CD4-positive, alpha-beta T cell treated with Interleukin-1 beta for 1 hour (primary cell): Measurements from ENCODE around the gene SAPCD1.

Source experiments
- DNase-seq, 2 donors: peaks; one replicate each; pipeline ENCODE4 v3.0.0-alpha.2; 2020 to 2022

The SAPCD1 gene

GRCh38 chr6:31762356-31762755 lies at the start of gene SAPCD1:
TSS of gene SAPCD1 (plus strand) at chr6:31762656. CDS start at chr6:31763055, 399 bp downstream.
- DNase-seq = no peak

GRCh38 chr6:31713465-31713864 lies 49.0 kb upstream of the SAPCD1 start:
- no peak for DNase-seq

- no peak for DNase-seq
Measured at GRCh38 chr6:31713991-31714684, 48.3 kb upstream of the SAPCD1 start.

DNA sequence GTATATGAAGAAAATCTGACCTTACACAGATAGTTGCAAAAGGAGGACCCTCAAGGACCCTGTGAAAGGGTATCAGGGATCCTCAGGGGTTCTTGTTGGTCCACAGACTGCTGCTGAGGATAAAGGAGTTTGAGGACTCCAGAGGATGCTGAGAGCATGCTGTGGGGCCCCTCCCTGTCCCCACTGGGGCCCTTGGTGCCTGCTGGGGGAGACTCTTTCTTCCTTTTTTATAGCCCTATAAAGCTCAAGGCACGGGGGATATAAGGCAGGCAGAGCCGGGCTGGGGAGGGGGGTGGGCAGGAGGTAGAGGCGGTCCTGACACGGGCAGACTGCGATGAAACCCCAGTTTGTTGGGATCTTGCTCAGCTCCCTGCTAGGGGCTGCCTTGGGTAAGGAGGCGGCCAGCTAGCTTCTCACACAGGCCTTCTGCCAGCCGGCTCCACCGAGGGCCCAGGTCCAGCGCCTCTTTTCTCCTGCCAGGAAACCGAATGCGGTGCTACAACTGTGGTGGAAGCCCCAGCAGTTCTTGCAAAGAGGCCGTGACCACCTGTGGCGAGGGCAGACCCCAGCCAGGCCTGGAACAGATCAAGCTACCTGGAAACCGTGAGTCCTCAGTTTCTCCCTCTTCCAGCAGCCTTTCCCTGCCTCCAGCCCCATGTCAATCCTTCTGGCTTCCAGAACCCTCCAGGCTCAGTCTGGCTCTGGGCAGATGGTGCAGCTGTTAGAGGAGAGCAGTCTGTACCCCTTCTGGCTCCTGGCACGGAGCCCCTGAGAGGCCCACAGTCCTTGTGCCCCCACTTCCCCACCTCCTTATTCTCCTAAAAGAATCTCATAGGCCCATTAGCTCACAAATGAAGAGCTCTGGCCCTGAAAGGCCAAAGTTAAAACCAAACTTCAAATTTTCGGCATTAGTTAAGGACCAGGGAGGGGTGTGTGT lies 47.2 kb upstream of the SAPCD1 start, which contains the start of gene LY6G6D:
LY6G6D (plus strand) TSS at position 327 of the 937 bp plus-strand sequence; CDS start at position 335, 8 bp downstream.
- no peak for DNase-seq

DNA sequence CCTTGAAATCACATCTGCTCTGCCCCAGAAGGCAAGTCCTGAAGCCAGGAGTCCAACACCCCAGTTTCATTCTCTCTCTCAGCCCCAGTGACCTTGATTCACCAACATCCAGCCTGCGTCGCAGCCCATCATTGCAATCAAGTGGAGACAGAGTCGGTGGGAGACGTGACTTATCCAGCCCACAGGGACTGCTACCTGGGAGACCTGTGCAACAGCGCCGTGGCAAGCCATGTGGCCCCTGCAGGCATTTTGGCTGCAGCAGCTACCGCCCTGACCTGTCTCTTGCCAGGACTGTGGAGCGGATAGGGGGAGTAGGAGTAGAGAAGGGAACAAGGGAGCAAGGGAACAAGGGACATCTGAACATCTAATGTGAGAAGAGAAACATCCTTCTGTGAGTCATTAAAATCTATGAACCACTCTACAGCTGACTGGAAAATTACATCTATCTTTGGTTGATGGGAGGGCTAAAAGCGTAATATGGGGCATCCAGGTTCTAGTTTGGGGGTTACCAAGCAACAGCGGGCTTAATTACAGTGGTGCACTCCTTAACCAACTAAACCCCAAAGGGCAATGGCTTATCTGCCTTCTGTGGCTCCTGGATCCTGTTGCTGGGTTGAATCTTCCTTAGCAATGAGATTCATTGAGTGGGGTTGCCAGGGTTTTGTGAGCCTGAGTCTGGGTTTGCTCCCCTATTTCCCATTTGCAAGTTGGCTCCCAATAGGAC lies 44.8 kb upstream of the SAPCD1 start:
- no peak for DNase-seq

DNA sequence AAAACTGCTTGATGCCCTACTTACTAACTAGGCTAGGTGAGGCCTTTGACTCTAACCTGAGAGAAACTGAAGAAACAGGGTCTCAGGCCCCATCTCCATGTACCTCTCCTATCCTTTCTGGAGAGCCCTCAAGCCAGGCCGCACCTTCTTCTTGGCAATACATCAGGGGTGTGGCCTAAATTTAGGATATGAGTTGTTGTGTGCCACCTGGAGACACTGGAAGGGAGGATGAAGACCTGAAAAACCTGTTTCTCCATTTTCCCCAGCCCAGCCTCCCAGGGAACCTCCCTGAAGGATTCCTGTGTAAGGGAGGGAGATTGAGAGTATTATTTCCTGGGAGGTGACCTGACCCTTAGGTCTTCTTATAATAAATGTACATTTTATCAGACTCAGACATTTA lies 44.2 kb upstream of the SAPCD1 start:
- no peak for DNase-seq

- no peak for DNase-seq
Measured at GRCh38 chr6:31719001-31719400, 43.5 kb upstream of the SAPCD1 start.

GRCh38 chr6:31720196-31720770 lies 42.2 kb upstream of the SAPCD1 start:
- DNase-seq = no peak

DNA sequence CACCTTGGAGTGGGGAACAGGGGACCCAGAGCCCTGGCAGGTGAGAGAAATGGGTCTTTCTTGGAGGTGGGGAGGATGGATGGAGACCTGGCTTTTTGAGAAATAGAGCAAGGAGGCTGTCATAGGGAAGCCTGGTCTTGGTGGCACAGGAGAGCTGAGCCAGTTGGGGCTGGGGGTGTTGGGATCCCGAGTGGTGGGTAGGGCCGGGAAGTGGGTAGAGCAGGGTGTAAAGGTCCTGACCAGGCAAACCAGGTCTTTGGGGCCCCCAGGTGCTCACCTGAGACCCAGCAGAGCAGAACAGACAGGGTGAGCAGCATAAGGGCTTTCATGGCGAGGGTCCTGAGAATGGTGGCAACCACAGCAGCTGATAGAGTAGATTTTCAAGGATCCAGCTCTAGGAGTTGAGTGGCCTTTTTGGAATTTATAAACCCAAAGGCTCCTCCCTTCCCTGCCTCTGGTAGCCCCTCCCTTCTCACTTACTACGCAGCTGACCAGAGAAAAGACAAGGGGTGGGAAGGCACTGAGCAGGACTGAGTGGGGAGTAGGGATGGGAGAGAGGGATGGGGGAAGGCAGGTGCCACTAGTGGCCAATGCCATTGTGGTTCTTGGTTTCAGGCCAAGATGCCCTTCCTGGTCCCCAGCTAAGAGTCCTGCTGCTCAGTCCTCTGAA lies 41.0 kb upstream of the SAPCD1 start, which contains the start of gene LY6G6C:
LY6G6C (minus strand) TSS at position 396 of the 670 bp plus-strand sequence; CDS start at position 329, 67 bp downstream.
- DNase-seq = no peak

- no peak for DNase-seq
Measured at GRCh38 chr6:31722173-31722572, 40.3 kb upstream of the SAPCD1 start.

DNA sequence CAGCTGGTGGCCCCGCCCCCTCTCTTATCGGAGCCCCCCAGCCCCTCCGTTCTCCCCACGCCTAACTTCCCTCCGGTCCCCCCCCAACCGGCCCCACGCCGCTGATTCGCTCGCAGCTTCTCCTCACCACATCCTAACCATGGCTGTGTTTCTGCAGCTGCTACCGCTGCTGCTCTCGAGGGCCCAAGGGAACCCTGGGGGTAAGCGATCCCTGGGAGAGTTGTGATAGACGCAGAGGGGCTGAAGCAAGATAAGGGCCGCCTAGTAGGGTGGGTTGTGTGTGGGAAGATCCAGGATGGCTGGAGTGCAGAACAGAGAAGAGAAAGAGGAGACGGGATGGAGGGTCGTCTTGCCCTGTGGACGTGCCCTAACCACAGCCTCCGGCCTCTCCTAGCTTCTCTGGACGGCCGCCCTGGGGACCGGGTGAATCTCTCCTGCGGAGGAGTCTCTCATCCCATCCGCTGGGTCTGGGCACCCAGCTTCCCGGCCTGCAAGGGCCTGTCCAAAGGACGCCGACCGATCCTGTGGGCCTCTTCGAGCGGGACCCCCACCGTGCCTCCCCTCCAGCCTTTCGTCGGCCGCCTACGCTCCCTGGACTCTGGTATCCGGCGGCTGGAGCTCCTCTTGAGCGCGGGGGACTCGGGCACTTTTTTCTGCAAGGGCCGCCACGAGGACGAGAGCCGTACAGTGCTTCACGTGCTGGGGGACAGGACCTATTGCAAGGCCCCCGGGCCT lies 39.0 kb upstream of the SAPCD1 start, which contains the start of gene MPIG6B:
MPIG6B (plus strand) TSS at position 129 of the 735 bp plus-strand sequence; CDS start at position 140, 11 bp downstream.
- DNase-seq = no peak

- DNase-seq = no peak
Measured at GRCh38 chr6:31723980-31724691, 38.3 kb upstream of the SAPCD1 start.

GRCh38 chr6:31725502-31726350 lies 36.7 kb upstream of the SAPCD1 start:
- DNase-seq = no peak

DNA sequence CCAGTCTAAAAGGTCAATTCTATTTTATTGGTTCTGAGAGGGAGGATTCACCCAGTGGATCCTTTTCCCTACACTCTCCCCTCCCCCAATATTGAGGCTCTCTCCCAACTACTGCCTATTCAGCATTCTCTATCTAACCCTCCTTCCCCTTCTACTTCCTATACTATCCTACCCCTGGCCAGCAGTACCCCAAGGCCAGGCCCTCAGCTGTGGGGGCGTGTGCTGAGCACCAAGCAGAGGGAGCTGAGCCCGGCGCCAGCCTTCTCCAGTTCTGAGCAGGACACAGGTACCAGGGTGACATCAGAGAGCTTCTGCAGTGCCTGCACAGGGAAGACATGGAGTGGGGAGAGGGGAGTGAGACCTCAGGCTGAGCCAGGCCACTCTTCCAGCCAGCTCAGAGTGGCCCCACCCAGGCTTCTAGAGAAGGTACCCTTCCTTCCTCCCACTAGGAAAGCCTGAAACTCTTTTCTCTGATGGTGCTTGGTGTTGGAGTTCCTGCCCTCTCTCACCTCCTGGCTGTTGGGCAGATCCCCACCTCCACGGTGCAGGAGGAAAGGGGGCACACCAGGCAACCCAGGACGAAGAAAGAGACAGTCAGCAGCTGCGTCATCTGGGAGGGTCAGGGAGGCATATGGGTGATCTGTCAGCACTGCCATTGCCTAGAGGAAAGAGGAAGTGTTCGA lies 35.3 kb upstream of the SAPCD1 start:
- peak in 1 of 2 donors; percentile 77 for DNase-seq

DNA sequence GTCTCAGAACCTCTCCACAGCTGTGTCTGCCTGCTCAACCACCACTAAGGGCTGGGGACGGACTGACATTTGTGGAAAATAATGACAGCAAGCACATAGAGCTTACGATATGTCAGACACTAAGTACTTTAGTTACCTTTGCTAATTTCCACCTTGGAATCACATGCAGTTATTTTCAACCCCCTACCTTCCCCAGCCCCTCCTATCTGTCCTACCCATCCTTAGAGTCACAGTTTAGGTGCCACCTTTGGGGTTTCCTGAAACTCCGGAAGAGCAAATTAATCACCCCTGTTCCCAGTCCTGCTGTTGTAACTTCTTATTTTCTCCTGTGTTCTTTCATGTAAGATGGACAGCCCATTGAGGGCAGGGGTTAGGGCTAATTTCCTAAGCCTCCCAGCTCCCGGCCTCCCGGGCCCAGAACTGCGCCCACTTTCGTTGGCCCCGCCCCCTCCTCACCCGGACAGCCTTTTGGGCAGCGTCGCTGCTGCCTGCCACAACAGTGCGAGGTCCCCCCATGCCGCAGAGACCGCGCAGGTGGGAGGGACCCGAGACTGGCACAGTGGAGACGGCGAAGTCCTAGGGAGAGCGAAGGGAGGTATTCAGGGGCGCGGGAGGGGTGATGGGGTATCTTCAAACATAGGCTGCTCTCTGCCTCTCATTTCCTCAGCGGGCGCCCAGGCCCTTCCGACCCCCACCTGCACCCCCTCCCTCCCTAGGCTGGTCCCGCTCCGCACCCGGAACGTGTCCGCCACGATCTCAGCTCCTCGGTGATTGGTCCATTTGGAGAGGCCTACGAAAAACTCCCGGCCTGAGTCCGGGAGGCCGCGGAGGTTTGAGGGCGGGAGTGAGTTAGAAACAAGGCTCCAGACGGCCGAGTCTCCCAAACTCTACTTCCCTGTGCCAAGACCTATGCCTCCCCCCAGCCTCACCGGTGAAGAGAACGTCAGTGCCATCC lies 34.5 kb upstream of the SAPCD1 start:
- DNase-seq = peak in 1 of 2 donors; percentile 28

- DNase-seq = no peak
Measured at GRCh38 chr6:31728767-31729514, 33.5 kb upstream of the SAPCD1 start, which contains the start of gene DDAH2. TSS of gene DDAH2 (minus strand) at chr6:31729299. CDS start at chr6:31729161, 138 bp downstream.

DNA sequence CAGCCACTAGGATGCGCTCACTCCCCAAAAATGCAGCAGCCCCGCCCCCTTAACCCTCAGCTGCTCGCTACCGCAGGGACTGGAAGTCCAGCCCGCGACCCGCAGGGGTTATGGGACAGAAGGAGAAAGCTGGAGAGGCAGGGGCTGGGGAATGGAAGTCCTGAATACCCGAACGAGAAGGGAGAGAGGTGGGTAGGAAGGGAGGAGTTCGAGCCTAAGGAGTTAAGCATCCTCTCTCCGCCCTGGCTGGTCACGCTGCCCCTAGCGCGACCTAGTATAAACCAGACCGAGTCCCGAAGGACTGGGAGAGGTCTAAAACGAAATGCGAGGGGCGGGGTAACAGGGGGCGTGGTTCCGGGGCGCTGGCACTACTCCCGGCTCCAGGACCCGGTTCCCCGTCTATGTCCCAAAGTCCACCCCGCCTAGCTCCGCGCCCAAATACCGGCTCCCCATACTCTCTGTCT lies 32.9 kb upstream of the SAPCD1 start:
- peak; percentile 83 for DNase-seq
